Gastrocnemius medialis (tissue), 4 donors: ENCODE results near the gene NEXMIF.

Experiments
- POLR2A ChIP-seq, 2 donors: fragments of 450-650 bp; IDR thresholded peaks; one replicate each; pipeline ENCODE4 v1.6.1; 2017; ENCODE audit warnings: antibody characterized with exemption in 2 of 2, mild to moderate bottlenecking in 2 of 2, moderate library complexity in 2 of 2
- TF ChIP-seq, protein P1 (sequence below), 5 experiments: fragments of 450-650 bp in 3 of 5; fragments of 200-600 bp in 2 of 5; sonication (generic) in 2 of 5; IDR thresholded peaks in 4 of 5; conservative IDR thresholded peaks in 1 of 5; 1 replicate in 4 of 5; 2 replicates in 1 of 5; pipeline ENCODE4 v1.5.1; 2016 to 2019; ENCODE audit warnings: antibody characterized with exemption in 5 of 5, mild to moderate bottlenecking in 3 of 5, moderate library complexity in 3 of 5

DNA sequence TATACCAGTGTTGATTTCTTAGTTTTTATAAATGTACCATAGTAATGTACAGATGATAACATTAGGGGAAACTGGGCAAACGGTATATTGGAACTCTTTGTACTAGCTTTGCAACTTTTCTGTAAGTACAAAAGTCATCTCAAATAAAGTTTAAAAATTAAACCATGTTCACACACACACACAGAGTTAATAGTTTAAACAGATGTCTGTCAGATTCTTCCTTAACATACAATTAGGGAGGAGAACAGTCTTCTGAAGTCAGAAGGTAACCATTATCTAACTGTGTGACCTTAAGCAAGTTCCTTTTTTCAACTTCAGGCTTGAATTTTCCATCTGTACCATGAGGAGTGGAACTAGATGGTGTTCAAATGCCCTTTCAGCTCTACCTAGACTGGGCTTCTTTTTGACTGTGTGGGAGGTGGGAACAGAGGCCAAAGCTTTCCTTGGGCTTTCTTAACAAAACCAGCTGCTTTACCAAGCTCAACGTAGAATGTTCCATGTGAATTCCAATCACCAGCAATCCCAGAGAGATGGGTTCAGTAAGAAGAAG lies 127.8 kb downstream of the NEXMIF start:
- TF ChIP-seq, protein P1, sequence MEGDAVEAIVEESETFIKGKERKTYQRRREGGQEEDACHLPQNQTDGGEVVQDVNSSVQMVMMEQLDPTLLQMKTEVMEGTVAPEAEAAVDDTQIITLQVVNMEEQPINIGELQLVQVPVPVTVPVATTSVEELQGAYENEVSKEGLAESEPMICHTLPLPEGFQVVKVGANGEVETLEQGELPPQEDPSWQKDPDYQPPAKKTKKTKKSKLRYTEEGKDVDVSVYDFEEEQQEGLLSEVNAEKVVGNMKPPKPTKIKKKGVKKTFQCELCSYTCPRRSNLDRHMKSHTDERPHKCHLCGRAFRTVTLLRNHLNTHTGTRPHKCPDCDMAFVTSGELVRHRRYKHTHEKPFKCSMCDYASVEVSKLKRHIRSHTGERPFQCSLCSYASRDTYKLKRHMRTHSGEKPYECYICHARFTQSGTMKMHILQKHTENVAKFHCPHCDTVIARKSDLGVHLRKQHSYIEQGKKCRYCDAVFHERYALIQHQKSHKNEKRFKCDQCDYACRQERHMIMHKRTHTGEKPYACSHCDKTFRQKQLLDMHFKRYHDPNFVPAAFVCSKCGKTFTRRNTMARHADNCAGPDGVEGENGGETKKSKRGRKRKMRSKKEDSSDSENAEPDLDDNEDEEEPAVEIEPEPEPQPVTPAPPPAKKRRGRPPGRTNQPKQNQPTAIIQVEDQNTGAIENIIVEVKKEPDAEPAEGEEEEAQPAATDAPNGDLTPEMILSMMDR (IDR thresholded peaks at IDR 0.05 in 4 of 5, conservative IDR thresholded peaks at IDR 0.05 in 1 of 5) = no peak
- TF ChIP-seq POLR2A (IDR thresholded peaks at IDR 0.05) = no peak
